ENCODE measurements around the gene PRSS50. TPM values are rescaled to one million over a fixed set of nuclear protein-coding genes. Genes with fewer than 3 reads are reported as not detected.

Gene PRSS50
- polyA plus RNA-seq (2013, experiment 1 of 2) = 0.64 TPM
- polyA plus RNA-seq (2013, experiment 2 of 2) = 0.57 TPM

- no CpG with 5 or more reads among the region's 61 CpGs for WGBS, 2 donors (ENCODE audit: extremely low coverage in 2 of 2, insufficient read length in 2 of 2, insufficient replicate concordance in 1 of 2)
- peak within 1 kb of the TSS; percentile 46 for H2BK5ac ChIP-seq (ENCODE audit: low read length)
- H3K4ac ChIP-seq (ENCODE audit: low read length) = no peak within 1 kb of the TSS
- H2AK5ac ChIP-seq (ENCODE audit: low read depth, low read length) = peak within 1 kb of the TSS; percentile 30
- peak within 1 kb of the TSS; percentile 58 for H3K18ac ChIP-seq (ENCODE audit: low read length)
- H3K9me3 ChIP-seq (replicated peaks in 1 of 2; ENCODE audit: control insufficient read depth in 2 of 2, insufficient read depth in 1 of 2, low read depth in 1 of 2, low read length in 2 of 2) = no peaks in the 10 kb centered on the region
- no peak for DNase-seq (ENCODE audit: low spot score)
- H3K14ac ChIP-seq (ENCODE audit: low read length) = no peak within 1 kb of the TSS
- H3K36me3 ChIP-seq (replicated peaks in 1 of 2; ENCODE audit: control insufficient read depth in 2 of 2, insufficient read depth in 2 of 2, low read length in 2 of 2) = no peaks in the 10 kb centered on the region
- H3K4me2 ChIP-seq (ENCODE audit: insufficient read depth, low read length, poor library complexity, severe bottlenecking) = no peak within 1 kb of the TSS
- no peak within 1 kb of the TSS for H3K23ac ChIP-seq (ENCODE audit: low read depth, low read length, poor library complexity)
- H3K79me1 ChIP-seq (ENCODE audit: low read depth, low read length) = no peaks in the 10 kb centered on the region
- H3K9ac ChIP-seq (ENCODE audit: low read depth, low read length, poor library complexity) = peak within 1 kb of the TSS; percentile 31
- H4K91ac ChIP-seq (ENCODE audit: low read depth, low read length, poor library complexity) = no peak within 1 kb of the TSS
- no peaks in the 10 kb centered on the region for H3K4me1 ChIP-seq (ENCODE audit: control insufficient read depth in 2 of 2, insufficient read depth in 1 of 2, low read depth in 1 of 2, low read length in 2 of 2)
- no peak within 1 kb of the TSS for H2BK120ac ChIP-seq (ENCODE audit: low read depth, low read length)
- H4K8ac ChIP-seq (ENCODE audit: low read depth, low read length) = no peak within 1 kb of the TSS
- no peak within 1 kb of the TSS for H3K4me3 ChIP-seq (ENCODE audit: low read length in 2 of 2)
- H2AFZ ChIP-seq (ENCODE audit: low read length) = no peak within 1 kb of the TSS
- H3K27ac ChIP-seq (replicated peaks; ENCODE audit: low read length) = no peak within 1 kb of the TSS
- H2BK12ac ChIP-seq (ENCODE audit: low read length) = no peak within 1 kb of the TSS
- H3K27me3 ChIP-seq (ENCODE audit: control insufficient read depth in 3 of 3, insufficient read depth in 3 of 3, low read depth in 1 of 3, low read length in 3 of 3) = no peaks in the 10 kb centered on the region
- H2BK15ac ChIP-seq (ENCODE audit: low read length) = no peak within 1 kb of the TSS
These were observed at the start of gene PRSS50 for GRCh38 chr3:46717447-46718231. Gene PRSS50 (minus strand): TSS chr3:46717869. CDS start chr3:46717824, 45 bp downstream.

GRCh38 chr3:46764206-46764605, 46.5 kb upstream of the PRSS50 start:
- Histone ChIP-seq H4K91ac (ENCODE audit: low read depth, low read length, poor library complexity) (no peak overlapping the region), H3K4me1 (ENCODE audit: control insufficient read depth in 2 of 2, insufficient read depth in 1 of 2, low read depth in 1 of 2, low read length in 2 of 2) (peaks cover 0 to 2% of the 10 kb centered on the region in 2 donors), H3K27me3 (ENCODE audit: control insufficient read depth in 3 of 3, insufficient read depth in 3 of 3, low read depth in 1 of 3, low read length in 3 of 3) (no peaks in the 10 kb centered on the region), H4K8ac (ENCODE audit: low read depth, low read length) (no peak overlapping the region), H2BK120ac (ENCODE audit: low read depth, low read length) (no peak overlapping the region), H3K4me3 (ENCODE audit: low read length in 2 of 2) (no peak overlapping the region), H3K27ac (replicated peaks; ENCODE audit: low read length) (no peak overlapping the region), H3K9ac (ENCODE audit: low read depth, low read length, poor library complexity) (no peak overlapping the region), H3K9me3 (replicated peaks in 1 of 2; ENCODE audit: control insufficient read depth in 2 of 2, insufficient read depth in 1 of 2, low read depth in 1 of 2, low read length in 2 of 2) (peaks cover 0 to 7% of the 10 kb centered on the region in 2 donors), H3K14ac (ENCODE audit: low read length) (no peak overlapping the region), H3K18ac (ENCODE audit: low read length) (no peak overlapping the region), H3K23ac (ENCODE audit: low read depth, low read length, poor library complexity) (no peak overlapping the region), H3K79me1 (ENCODE audit: low read depth, low read length) (no peaks in the 10 kb centered on the region), H3K36me3 (replicated peaks in 1 of 2; ENCODE audit: control insufficient read depth in 2 of 2, insufficient read depth in 2 of 2, low read length in 2 of 2) (no peaks in the 10 kb centered on the region), H3K4ac (ENCODE audit: low read length) (no peak overlapping the region), H2AFZ (ENCODE audit: low read length) (no peak overlapping the region), H2BK5ac (ENCODE audit: low read length) (no peak overlapping the region), H3K4me2 (ENCODE audit: insufficient read depth, low read length, poor library complexity, severe bottlenecking) (no peak overlapping the region), H2BK12ac (ENCODE audit: low read length) (no peak overlapping the region), H2BK15ac (ENCODE audit: low read length) (no peak overlapping the region), H2AK5ac (ENCODE audit: low read depth, low read length) (no peak overlapping the region)
- no peak for DNase-seq (ENCODE audit: low spot score)
- no CpG with 5 or more reads among the region's 1 CpG for WGBS, 2 donors (ENCODE audit: extremely low coverage in 2 of 2, insufficient read length in 2 of 2, insufficient replicate concordance in 1 of 2)

- H3K18ac ChIP-seq (ENCODE audit: low read length) = no peak overlapping the region
- H3K4me3 ChIP-seq (ENCODE audit: low read length in 2 of 2) = no peak overlapping the region
- H3K4me1 ChIP-seq (ENCODE audit: control insufficient read depth in 2 of 2, insufficient read depth in 1 of 2, low read depth in 1 of 2, low read length in 2 of 2) = peaks cover 0 to 2% of the 10 kb centered on the region in 2 donors
- no peak overlapping the region for H2BK15ac ChIP-seq (ENCODE audit: low read length)
- H4K8ac ChIP-seq (ENCODE audit: low read depth, low read length) = no peak overlapping the region
- no peaks in the 10 kb centered on the region for H3K27me3 ChIP-seq (ENCODE audit: control insufficient read depth in 3 of 3, insufficient read depth in 3 of 3, low read depth in 1 of 3, low read length in 3 of 3)
- H3K14ac ChIP-seq (ENCODE audit: low read length) = no peak overlapping the region
- no peak overlapping the region for H3K4me2 ChIP-seq (ENCODE audit: insufficient read depth, low read length, poor library complexity, severe bottlenecking)
- no peak overlapping the region for H3K27ac ChIP-seq (replicated peaks; ENCODE audit: low read length)
- no peak overlapping the region for H3K23ac ChIP-seq (ENCODE audit: low read depth, low read length, poor library complexity)
- H2AK5ac ChIP-seq (ENCODE audit: low read depth, low read length) = no peak overlapping the region
- no peak overlapping the region for H3K4ac ChIP-seq (ENCODE audit: low read length)
- H2AFZ ChIP-seq (ENCODE audit: low read length) = no peak overlapping the region
- DNase-seq (ENCODE audit: low spot score) = no peak
- no peak overlapping the region for H2BK120ac ChIP-seq (ENCODE audit: low read depth, low read length)
- H3K9ac ChIP-seq (ENCODE audit: low read depth, low read length, poor library complexity) = no peak overlapping the region
- H2BK5ac ChIP-seq (ENCODE audit: low read length) = no peak overlapping the region
- no peaks in the 10 kb centered on the region for H3K79me1 ChIP-seq (ENCODE audit: low read depth, low read length)
- no peak overlapping the region for H4K91ac ChIP-seq (ENCODE audit: low read depth, low read length, poor library complexity)
- H3K9me3 ChIP-seq (replicated peaks in 1 of 2; ENCODE audit: control insufficient read depth in 2 of 2, insufficient read depth in 1 of 2, low read depth in 1 of 2, low read length in 2 of 2) = peaks cover 0 to 6% of the 10 kb centered on the region in 2 donors
- no peaks in the 10 kb centered on the region for H3K36me3 ChIP-seq (replicated peaks in 1 of 2; ENCODE audit: control insufficient read depth in 2 of 2, insufficient read depth in 2 of 2, low read length in 2 of 2)
- H2BK12ac ChIP-seq (ENCODE audit: low read length) = no peak overlapping the region
These were observed 45.5 kb upstream of the PRSS50 start for GRCh38 chr3:46763178-46763577.

- H3K4me2 ChIP-seq (ENCODE audit: insufficient read depth, low read length, poor library complexity, severe bottlenecking) = no peak overlapping the region
- no peak overlapping the region for H4K8ac ChIP-seq (ENCODE audit: low read depth, low read length)
- H2AFZ ChIP-seq (ENCODE audit: low read length) = peak overlapping the region; percentile 19
- H3K4ac ChIP-seq (ENCODE audit: low read length) = no peak overlapping the region
- H3K27ac ChIP-seq (replicated peaks; ENCODE audit: low read length) = peak overlapping the region; percentile 55
- H3K9ac ChIP-seq (ENCODE audit: low read depth, low read length, poor library complexity) = no peak overlapping the region
- no peaks in the 10 kb centered on the region for H3K79me1 ChIP-seq (ENCODE audit: low read depth, low read length)
- no peak overlapping the region for H2AK5ac ChIP-seq (ENCODE audit: low read depth, low read length)
- H2BK5ac ChIP-seq (ENCODE audit: low read length) = no peak overlapping the region
- H3K23ac ChIP-seq (ENCODE audit: low read depth, low read length, poor library complexity) = no peak overlapping the region
- peaks cover 0 to under 1% of the 10 kb centered on the region in 2 donors for H3K9me3 ChIP-seq (replicated peaks in 1 of 2; ENCODE audit: control insufficient read depth in 2 of 2, insufficient read depth in 1 of 2, low read depth in 1 of 2, low read length in 2 of 2)
- no peak overlapping the region for H2BK12ac ChIP-seq (ENCODE audit: low read length)
- no peak overlapping the region for H3K18ac ChIP-seq (ENCODE audit: low read length)
- no peaks in the 10 kb centered on the region for H3K36me3 ChIP-seq (replicated peaks in 1 of 2; ENCODE audit: control insufficient read depth in 2 of 2, insufficient read depth in 2 of 2, low read length in 2 of 2)
- DNase-seq (ENCODE audit: low spot score) = no peak
- H2BK120ac ChIP-seq (ENCODE audit: low read depth, low read length) = no peak overlapping the region
- H3K4me3 ChIP-seq (ENCODE audit: low read length in 2 of 2) = no peak overlapping the region
- H2BK15ac ChIP-seq (ENCODE audit: low read length) = no peak overlapping the region
- peaks cover 0 to 2% of the 10 kb centered on the region in 2 donors for H3K4me1 ChIP-seq (ENCODE audit: control insufficient read depth in 2 of 2, insufficient read depth in 1 of 2, low read depth in 1 of 2, low read length in 2 of 2)
- H3K27me3 ChIP-seq (ENCODE audit: control insufficient read depth in 3 of 3, insufficient read depth in 3 of 3, low read depth in 1 of 3, low read length in 3 of 3) = no peaks in the 10 kb centered on the region
- no peak overlapping the region for H3K14ac ChIP-seq (ENCODE audit: low read length)
- no peak overlapping the region for H4K91ac ChIP-seq (ENCODE audit: low read depth, low read length, poor library complexity)
- no CpG with 5 or more reads among the region's 5 CpGs for WGBS, 2 donors (ENCODE audit: extremely low coverage in 2 of 2, insufficient read length in 2 of 2, insufficient replicate concordance in 1 of 2)
These were observed 41.8 kb upstream of the PRSS50 start for GRCh38 chr3:46759239-46760167.
